Neuron (in vitro differentiated cells): ENCODE results near the gene HLA-F.

Experiments
- H2AFZ ChIP-seq: one replicate; pipeline ENCODE4 v1.6.1; 2013; ENCODE audit warnings: low read depth, mild to moderate bottlenecking, inconsistent platforms, low read length, moderate library complexity
- H3K27me3 ChIP-seq: one replicate; pipeline ENCODE4 v1.6.1; 2013; ENCODE audit warnings: low read length; ENCODE audit not compliant: insufficient read depth
- H3K36me3 ChIP-seq: one replicate; pipeline ENCODE4 v1.6.1; 2013; ENCODE audit warnings: low read length; ENCODE audit not compliant: insufficient read depth
- H3K4me1 ChIP-seq: one replicate; pipeline ENCODE4 v1.6.1; 2013; ENCODE audit warnings: low read length; ENCODE audit not compliant: insufficient read depth
- H3K4me3 ChIP-seq: 2 replicates; pipeline ENCODE4 v1.5.1; 2013; ENCODE audit warnings: mild to moderate bottlenecking, low read length, moderate library complexity
- H3K9me3 ChIP-seq: one replicate; pipeline ENCODE4 v1.6.1; 2013; ENCODE audit warnings: low read length

Gene HLA-F

GRCh38 chr6:29769336-29769735, 46.1 kb downstream of the HLA-F start:
- Histone ChIP-seq H2AFZ (no peak overlapping the region), H3K27me3 (no peaks in the 10 kb centered on the region), H3K36me3 (no peaks in the 10 kb centered on the region)

GRCh38 chr6:29770306-29770705, 47.1 kb downstream of the HLA-F start:
- Histone ChIP-seq H3K9me3 (no peaks in the 10 kb centered on the region), H3K4me1 (peaks cover 6% of the 10 kb centered on the region)

More at GRCh38 chr6:29769336-29769735, 46.1 kb downstream of the HLA-F start:
- H3K4me3 ChIP-seq = no peak overlapping the region
- H3K9me3 ChIP-seq = no peaks in the 10 kb centered on the region
- H3K4me1 ChIP-seq = peaks cover 6% of the 10 kb centered on the region

GRCh38 chr6:29776684-29777083, 53.5 kb downstream of the HLA-F start:
- no peak overlapping the region for H2AFZ ChIP-seq
- no peak overlapping the region for H3K4me3 ChIP-seq
- H3K9me3 ChIP-seq = no peaks in the 10 kb centered on the region
- no peaks in the 10 kb centered on the region for H3K36me3 ChIP-seq
- H3K27me3 ChIP-seq = no peaks in the 10 kb centered on the region
- no peaks in the 10 kb centered on the region for H3K4me1 ChIP-seq

More at GRCh38 chr6:29770306-29770705, 47.1 kb downstream of the HLA-F start:
- Histone ChIP-seq H3K4me3 (no peak overlapping the region), H3K36me3 (no peaks in the 10 kb centered on the region), H3K27me3 (no peaks in the 10 kb centered on the region), H2AFZ (no peak overlapping the region)
